ENCODE data around the gene RFX3.
"Not testable (repeated sequence)": the region's sequence is repeated elsewhere in the genome, so short reads cannot be mapped to it uniquely, and the experiment has no call there.

Gene RFX3

DNA sequence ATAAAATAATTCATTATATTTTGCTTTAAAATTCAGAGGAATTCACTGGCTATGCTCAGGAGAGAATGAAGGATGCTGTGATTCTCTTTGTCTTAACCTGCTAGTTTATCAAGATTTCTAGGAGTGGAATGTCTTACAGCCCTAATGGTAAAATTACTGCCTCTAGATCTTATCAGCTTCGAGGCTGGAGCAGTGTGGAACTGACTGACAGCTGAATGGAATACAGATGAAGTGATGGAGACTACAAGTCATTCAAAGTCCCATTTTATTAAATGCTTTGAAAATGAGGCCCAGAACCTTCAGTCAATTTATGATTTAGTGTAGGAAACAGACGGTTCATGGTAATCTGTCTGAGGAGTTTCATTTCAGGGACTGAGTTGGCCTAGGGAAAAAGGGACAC is 202.1 kb downstream of the RFX3 start:
- Histone ChIP-seq H3K27ac (replicated peaks) (no peak overlapping the region), H3K4me3 (replicated peaks; ENCODE audit: insufficient read depth, low read length) (no peak overlapping the region), H3K27me3 (ENCODE audit: insufficient read depth, poor library complexity, severe bottlenecking) (no peaks in the 10 kb centered on the region)
- DNase-seq (ENCODE audit: low read depth in 1 of 2, low spot score in 1 of 2): no peak
- no peak for TF ChIP-seq POLR2AphosphoS5 (IDR thresholded peaks at IDR 0.05; ENCODE audit: low read depth)
- TF ChIP-seq, protein P1, sequence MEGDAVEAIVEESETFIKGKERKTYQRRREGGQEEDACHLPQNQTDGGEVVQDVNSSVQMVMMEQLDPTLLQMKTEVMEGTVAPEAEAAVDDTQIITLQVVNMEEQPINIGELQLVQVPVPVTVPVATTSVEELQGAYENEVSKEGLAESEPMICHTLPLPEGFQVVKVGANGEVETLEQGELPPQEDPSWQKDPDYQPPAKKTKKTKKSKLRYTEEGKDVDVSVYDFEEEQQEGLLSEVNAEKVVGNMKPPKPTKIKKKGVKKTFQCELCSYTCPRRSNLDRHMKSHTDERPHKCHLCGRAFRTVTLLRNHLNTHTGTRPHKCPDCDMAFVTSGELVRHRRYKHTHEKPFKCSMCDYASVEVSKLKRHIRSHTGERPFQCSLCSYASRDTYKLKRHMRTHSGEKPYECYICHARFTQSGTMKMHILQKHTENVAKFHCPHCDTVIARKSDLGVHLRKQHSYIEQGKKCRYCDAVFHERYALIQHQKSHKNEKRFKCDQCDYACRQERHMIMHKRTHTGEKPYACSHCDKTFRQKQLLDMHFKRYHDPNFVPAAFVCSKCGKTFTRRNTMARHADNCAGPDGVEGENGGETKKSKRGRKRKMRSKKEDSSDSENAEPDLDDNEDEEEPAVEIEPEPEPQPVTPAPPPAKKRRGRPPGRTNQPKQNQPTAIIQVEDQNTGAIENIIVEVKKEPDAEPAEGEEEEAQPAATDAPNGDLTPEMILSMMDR (IDR thresholded peaks at IDR 0.05; ENCODE audit: insufficient read depth, low read length): no peak
- no peak for TF ChIP-seq SPI1 (IDR thresholded peaks at IDR 0.05; ENCODE audit: borderline replicate concordance, low read depth)
- no peak for TF ChIP-seq GABPA (IDR thresholded peaks at IDR 0.05; ENCODE audit: low read depth)
- TF ChIP-seq, protein P2, sequence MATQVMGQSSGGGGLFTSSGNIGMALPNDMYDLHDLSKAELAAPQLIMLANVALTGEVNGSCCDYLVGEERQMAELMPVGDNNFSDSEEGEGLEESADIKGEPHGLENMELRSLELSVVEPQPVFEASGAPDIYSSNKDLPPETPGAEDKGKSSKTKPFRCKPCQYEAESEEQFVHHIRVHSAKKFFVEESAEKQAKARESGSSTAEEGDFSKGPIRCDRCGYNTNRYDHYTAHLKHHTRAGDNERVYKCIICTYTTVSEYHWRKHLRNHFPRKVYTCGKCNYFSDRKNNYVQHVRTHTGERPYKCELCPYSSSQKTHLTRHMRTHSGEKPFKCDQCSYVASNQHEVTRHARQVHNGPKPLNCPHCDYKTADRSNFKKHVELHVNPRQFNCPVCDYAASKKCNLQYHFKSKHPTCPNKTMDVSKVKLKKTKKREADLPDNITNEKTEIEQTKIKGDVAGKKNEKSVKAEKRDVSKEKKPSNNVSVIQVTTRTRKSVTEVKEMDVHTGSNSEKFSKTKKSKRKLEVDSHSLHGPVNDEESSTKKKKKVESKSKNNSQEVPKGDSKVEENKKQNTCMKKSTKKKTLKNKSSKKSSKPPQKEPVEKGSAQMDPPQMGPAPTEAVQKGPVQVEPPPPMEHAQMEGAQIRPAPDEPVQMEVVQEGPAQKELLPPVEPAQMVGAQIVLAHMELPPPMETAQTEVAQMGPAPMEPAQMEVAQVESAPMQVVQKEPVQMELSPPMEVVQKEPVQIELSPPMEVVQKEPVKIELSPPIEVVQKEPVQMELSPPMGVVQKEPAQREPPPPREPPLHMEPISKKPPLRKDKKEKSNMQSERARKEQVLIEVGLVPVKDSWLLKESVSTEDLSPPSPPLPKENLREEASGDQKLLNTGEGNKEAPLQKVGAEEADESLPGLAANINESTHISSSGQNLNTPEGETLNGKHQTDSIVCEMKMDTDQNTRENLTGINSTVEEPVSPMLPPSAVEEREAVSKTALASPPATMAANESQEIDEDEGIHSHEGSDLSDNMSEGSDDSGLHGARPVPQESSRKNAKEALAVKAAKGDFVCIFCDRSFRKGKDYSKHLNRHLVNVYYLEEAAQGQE (IDR thresholded peaks at IDR 0.05; ENCODE audit: insufficient replicate concordance, low read depth): no peak

DNA sequence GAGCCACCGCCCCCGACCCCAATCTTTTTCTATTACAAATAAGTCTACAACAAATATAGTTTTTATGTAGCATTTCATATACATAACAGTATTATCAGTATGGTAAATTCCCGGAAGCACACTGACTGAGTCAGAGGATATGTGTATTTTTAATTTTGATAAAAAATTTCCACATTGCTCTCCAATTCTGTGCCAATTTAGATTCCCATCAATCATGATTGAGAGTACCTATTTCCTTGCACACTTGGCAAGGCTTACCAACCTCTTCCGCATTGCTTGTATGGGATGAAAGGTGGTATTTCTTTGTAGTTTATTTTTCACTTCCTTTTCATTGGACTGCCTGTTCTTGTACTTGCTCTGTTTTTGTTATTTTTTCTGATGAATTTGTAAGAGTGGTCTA is 204.6 kb downstream of the RFX3 start:
- no peaks in the 10 kb centered on the region for H3K27me3 ChIP-seq (ENCODE audit: insufficient read depth, poor library complexity, severe bottlenecking)
- DNase-seq (ENCODE audit: low read depth in 1 of 2, low spot score in 1 of 2): no peak
- TF ChIP-seq POLR2AphosphoS5 (IDR thresholded peaks at IDR 0.05; ENCODE audit: low read depth) (no peak), GABPA (IDR thresholded peaks at IDR 0.05; ENCODE audit: low read depth) (no peak), SPI1 (IDR thresholded peaks at IDR 0.05; ENCODE audit: borderline replicate concordance, low read depth) (no peak)
- TF ChIP-seq, protein P1 (IDR thresholded peaks at IDR 0.05; ENCODE audit: insufficient read depth, low read length): no peak
- TF ChIP-seq, protein P2 (IDR thresholded peaks at IDR 0.05; ENCODE audit: insufficient replicate concordance, low read depth): no peak

GRCh38 chr9:3312595-3312994 is 213.2 kb downstream of the RFX3 start:
- H3K27ac ChIP-seq (replicated peaks); H3K4me3 ChIP-seq (replicated peaks; ENCODE audit: insufficient read depth, low read length); DNase-seq (ENCODE audit: low read depth in 1 of 2, low spot score in 1 of 2); H3K27me3 ChIP-seq (ENCODE audit: insufficient read depth, poor library complexity, severe bottlenecking): not testable (repeated sequence)

More for the DNA sequence above, 204.6 kb downstream of the RFX3 start:
- Histone ChIP-seq H3K27ac (replicated peaks) (no peak overlapping the region), H3K4me3 (replicated peaks; ENCODE audit: insufficient read depth, low read length) (no peak overlapping the region)

- TF ChIP-seq, protein P2 (IDR thresholded peaks at IDR 0.05; ENCODE audit: insufficient replicate concordance, low read depth): no peak
- TF ChIP-seq, protein P1 (IDR thresholded peaks at IDR 0.05; ENCODE audit: insufficient read depth, low read length): no peak
- no peak for TF ChIP-seq GABPA (IDR thresholded peaks at IDR 0.05; ENCODE audit: low read depth)
- no peak for TF ChIP-seq POLR2AphosphoS5 (IDR thresholded peaks at IDR 0.05; ENCODE audit: low read depth)
- no peak for TF ChIP-seq SPI1 (IDR thresholded peaks at IDR 0.05; ENCODE audit: borderline replicate concordance, low read depth)
- no peak for DNase-seq (ENCODE audit: low read depth in 1 of 2, low spot score in 1 of 2)
- no peaks in the 10 kb centered on the region for H3K27me3 ChIP-seq (ENCODE audit: insufficient read depth, poor library complexity, severe bottlenecking)
- H3K4me3 ChIP-seq (replicated peaks; ENCODE audit: insufficient read depth, low read length): no peak overlapping the region
- no peak overlapping the region for H3K27ac ChIP-seq (replicated peaks)
Observed at GRCh38 chr9:3308609-3309008, 217.2 kb downstream of the RFX3 start.

DNA sequence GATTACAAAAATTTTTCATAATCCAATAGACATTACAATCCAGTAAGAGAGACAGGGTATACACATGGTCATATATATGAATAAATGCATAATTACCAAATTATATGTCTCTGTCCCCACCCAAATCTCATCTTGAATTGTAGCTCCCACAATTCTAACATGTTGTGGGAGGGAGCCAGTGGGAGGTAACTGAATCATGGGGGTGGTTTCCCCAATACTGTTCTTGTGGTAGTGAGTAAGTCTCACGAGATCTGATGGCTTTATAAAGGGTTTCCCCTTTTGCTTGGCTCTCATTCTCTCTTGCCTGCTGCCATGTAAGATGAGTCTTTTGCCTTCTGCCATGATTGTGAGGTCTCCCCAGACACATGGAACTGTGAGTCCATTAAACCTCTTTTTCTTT is 221.4 kb downstream of the RFX3 start:
- H3K4me3 ChIP-seq (replicated peaks; ENCODE audit: insufficient read depth, low read length); H3K27me3 ChIP-seq (ENCODE audit: insufficient read depth, poor library complexity, severe bottlenecking); H3K27ac ChIP-seq (replicated peaks); DNase-seq (ENCODE audit: low read depth in 1 of 2, low spot score in 1 of 2): not testable (repeated sequence)

Measured in HL-60 (cell line).